Endothelial cell of umbilical vein (primary cell): ENCODE results near the gene XRCC1. TPM values are rescaled to one million over a fixed set of nuclear protein-coding genes. Genes with fewer than 3 reads are reported as not detected.

Source experiments
- BruUV-seq: library from RNA; stranded (reverse); fragments of 400-500 nt; replicated peaks from 2 replicates; lab custom pipeline; 2021; lab: Mats Ljungman, UMichigan
- CTCF ChIA-PET: fragments of 300-600, 350-600 bp; sonication (Branson Sonifier 250); formaldehyde crosslinking; loops from one replicate; lab custom pipeline; 2021; ENCODE audit warnings: antibody characterized with exemption, inconsistent platforms; lab: Charles Lee
- POLR2A ChIA-PET: fragments of 300-600, 350-600 bp; sonication (Branson Sonifier 250); formaldehyde crosslinking; loops from one replicate; lab custom pipeline; 2021; ENCODE audit warnings: antibody characterized with exemption, inconsistent platforms; lab: Charles Lee
- DNase-seq: peaks from one replicate; pipeline ENCODE4 v3.0.0-alpha.2; 2011; ENCODE audit warnings: low read depth, low spot score
- FAIRE-seq: peaks from 2 replicates; lab custom pipeline; 2011; peaks lifted over from hg19 to GRCh38; lab: Jason Lieb, UNC
- H2AFZ ChIP-seq: 2 replicates; pipeline ENCODE4 v1.6.0; 2012; ENCODE audit warnings: low read depth, low read length, control low read depth, inconsistent platforms
- H3K27ac ChIP-seq: 2 replicates; pipeline ENCODE4 v1.5.1; 2011; ENCODE audit warnings: low read depth, mild to moderate bottlenecking, control low read depth, low read length, moderate library complexity; ENCODE audit not compliant: insufficient read depth
- H3K27me3 ChIP-seq, 2 experiments: 2 replicates each; pipeline versions ENCODE4 v1.6.0 to v1.6.1; 2011; ENCODE audit warnings: low read length in 2 of 2, mixed read lengths in 1 of 2; ENCODE audit not compliant: control insufficient read depth in 2 of 2, insufficient read depth in 2 of 2
- H3K36me3 ChIP-seq, 2 experiments: 2 replicates in 1 of 2; 3 replicates in 1 of 2; pipeline ENCODE4 v1.5.1; 2011; ENCODE audit warnings: low read length in 2 of 2, mild to moderate bottlenecking in 1 of 2, moderate library complexity in 1 of 2; ENCODE audit not compliant: control insufficient read depth in 2 of 2, insufficient read depth in 2 of 2; ENCODE audit errors: extremely low read depth in 1 of 2
- H3K4me1 ChIP-seq: 3 replicates; pipeline ENCODE4 v1.5.1; 2011; ENCODE audit warnings: mild to moderate bottlenecking, low read length; ENCODE audit not compliant: control insufficient read depth, insufficient read depth; ENCODE audit errors: extremely low read depth
- H3K4me2 ChIP-seq: 2 replicates; pipeline ENCODE4 v1.6.1; 2011; ENCODE audit warnings: low read length, control low read depth, mixed read lengths; ENCODE audit not compliant: insufficient read depth
- H3K4me3 ChIP-seq, 3 experiments: fragments of 200-600 bp in 1 of 3; sonication (generic), shearing (Covaris generic) in 1 of 3; replicated peaks in 1 of 3; 2 replicates each; pipeline ENCODE4 v1.5.1; 2011 to 2016; ENCODE audit warnings: control low read depth in 3 of 3, low read length in 3 of 3, mild to moderate bottlenecking in 2 of 3, inconsistent platforms in 1 of 3, low read depth in 1 of 3, moderate library complexity in 1 of 3; ENCODE audit not compliant: insufficient read depth in 1 of 3
- H3K79me2 ChIP-seq: 2 replicates; pipeline ENCODE4 v1.6.0; 2012; ENCODE audit warnings: low read length, inconsistent platforms; ENCODE audit not compliant: control insufficient read depth, insufficient read depth
- H3K9ac ChIP-seq: replicated peaks from 2 replicates; pipeline ENCODE3; 2011; ENCODE audit warnings: low read length, control low read depth; ENCODE audit not compliant: insufficient read depth; ENCODE audit errors: extremely low read depth
- H3K9me1 ChIP-seq: replicated peaks from 3 replicates; pipeline ENCODE4 v1.6.0; 2011; ENCODE audit warnings: mild to moderate bottlenecking, low read length; ENCODE audit not compliant: control insufficient read depth, insufficient read depth; ENCODE audit errors: extremely low read depth
- H3K9me3 ChIP-seq: replicated peaks from 2 replicates; pipeline ENCODE4 v1.5.1; 2012; ENCODE audit warnings: low read length, inconsistent platforms; ENCODE audit not compliant: control insufficient read depth, insufficient read depth
- H4K20me1 ChIP-seq: replicated peaks from 2 replicates; pipeline ENCODE3; 2011; ENCODE audit warnings: mild to moderate bottlenecking, low read length; ENCODE audit not compliant: control insufficient read depth, insufficient read depth; ENCODE audit errors: extremely low read depth
- CTCF ChIP-seq, 2 donors: IDR thresholded peaks; 1 replicate in 1 of 2; 2 replicates in 1 of 2; pipeline ENCODE4 v1.5.1; 2011; ENCODE audit warnings: low read length in 2 of 2, mild to moderate bottlenecking in 2 of 2, moderate library complexity in 2 of 2, control low read depth in 1 of 2, inconsistent platforms in 1 of 2, low read depth in 1 of 2; ENCODE audit not compliant: insufficient read depth in 1 of 2; ENCODE audit errors: extremely low read depth in 1 of 2
- EZH2 ChIP-seq: IDR thresholded peaks from 2 replicates; pipeline ENCODE4 v1.6.1; 2012; ENCODE audit warnings: borderline replicate concordance, low read depth, mild to moderate bottlenecking, moderate library complexity, low read length, inconsistent platforms; ENCODE audit not compliant: severe bottlenecking
- FOS ChIP-seq: IDR thresholded peaks from 2 replicates; pipeline ENCODE4 v1.6.1; 2011; ENCODE audit warnings: mild to moderate bottlenecking, low read length, moderate library complexity, borderline replicate concordance; ENCODE audit not compliant: insufficient read depth
- GATA2 ChIP-seq: IDR thresholded peaks from 2 replicates; pipeline ENCODE4 v1.7.0; 2011; ENCODE audit warnings: low read depth, mild to moderate bottlenecking, moderate library complexity, mixed read lengths, low read length; ENCODE audit not compliant: insufficient read length, insufficient read depth
- MYC ChIP-seq: IDR thresholded peaks from one replicate; pipeline ENCODE4 v1.6.1; 2011; ENCODE audit warnings: mild to moderate bottlenecking, low read depth, low read length
- dilution Hi-C: fragments of 300-500 bp; cut with MboI; formaldehyde crosslinking; loops from one replicate; pipeline ENCODE4 v1.15.0; 2019; ENCODE audit warnings: low sequenced_read_pairs; ENCODE audit not compliant: extremely low pct_ligation_motif_present
- intact Hi-C: fragments of 100-400 bp; cut with micrococcal nuclease; formaldehyde crosslinking; loops from one replicate; pipeline ENCODE4 v1.10.0; 2022
- polyA plus RNA-seq, 4 experiments: library from polyadenylated mRNA; depleted of rRNA in 3 of 4; stranded (reverse) in 3 of 4; unstranded in 1 of 4; fragments of >200 nt; gene quantifications; 2 replicates each; pipeline versions ENCODE4 v1.2.1 to v1.2.3, GENCODE V29; 2011 to 2012; ENCODE audit warnings: missing spikeins in 1 of 4
- total RNA-seq: library from RNA; stranded (reverse); gene quantifications from 2 replicates; pipeline ENCODE4 v1.2.3, GENCODE V29; 2021

The XRCC1 gene
- total and polyA plus RNA-seq, 2 donors (not counting 3 experiments of a cell fraction or from before 2014, with no cell fraction given): 29.5 to 39.3 TPM

DNA sequence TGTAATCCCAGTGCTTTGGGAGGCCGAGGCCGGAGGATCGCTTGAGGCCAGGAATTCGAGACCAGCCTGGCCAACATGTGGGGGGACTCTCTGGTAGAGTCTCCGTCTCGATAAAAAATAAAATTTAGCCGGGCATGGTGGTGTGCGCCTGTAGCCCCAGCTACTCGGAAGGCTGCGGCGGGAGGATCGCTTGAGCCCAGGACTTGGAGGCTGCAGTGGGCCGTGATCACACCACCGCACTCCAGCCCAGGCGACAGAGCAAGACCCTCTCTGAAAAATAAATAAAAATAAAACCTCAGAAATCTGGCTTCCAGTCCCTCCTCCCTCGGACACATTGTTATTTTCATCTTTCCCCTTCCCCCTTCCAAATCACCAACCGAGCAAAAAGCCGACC is 20.3 kb upstream of the XRCC1 start:
- Histone ChIP-seq H4K20me1 (no peaks in the 10 kb centered on the region), H3K27ac (peak overlapping the region; percentile 71), H3K9me3 (no peaks in the 10 kb centered on the region), H3K79me2 (peaks cover 40% of the 10 kb centered on the region), H3K9ac (peak overlapping the region; percentile 94), H3K36me3 (peaks cover 12 to 28% of the 10 kb centered on the region in 2 experiments), H3K4me2 (peak overlapping the region; percentile 26), H3K4me1 (peaks cover 24% of the 10 kb centered on the region), H3K27me3 (no peaks in the 10 kb centered on the region), H3K9me1 (no peaks in the 10 kb centered on the region), H2AFZ (peak overlapping the region; percentile 2), H3K4me3 (peak overlapping the region; percentile 69 to 74 (median 72))
- FAIRE-seq (no peak), DNase-seq (no peak)
- ChIA-PET CTCF (interaction anchor here (0.6 to 5.7 kb wide), 18 partner anchors 10 to 214 kb away, joined by 3 to 158 read pairs (median 4); partner anchors contain the start of genes PINLYP, XRCC1 and ZNF575), POLR2A (interaction anchor here (0.7 to 0.9 kb wide), 2 partner anchors 36 to 73 kb away, joined by 3 to 6 read pairs; no protein-coding TSS in a partner anchor)
- dilution Hi-C loops (no loop called here), intact Hi-C loops (loop anchor here (1.0 kb wide), 1 partner anchor 148 kb away; no protein-coding TSS in a partner anchor)
- BruUV-seq: TSS peak; percentile 64
- TF ChIP-seq EZH2 (no peak), GATA2 (no peak)

DNA sequence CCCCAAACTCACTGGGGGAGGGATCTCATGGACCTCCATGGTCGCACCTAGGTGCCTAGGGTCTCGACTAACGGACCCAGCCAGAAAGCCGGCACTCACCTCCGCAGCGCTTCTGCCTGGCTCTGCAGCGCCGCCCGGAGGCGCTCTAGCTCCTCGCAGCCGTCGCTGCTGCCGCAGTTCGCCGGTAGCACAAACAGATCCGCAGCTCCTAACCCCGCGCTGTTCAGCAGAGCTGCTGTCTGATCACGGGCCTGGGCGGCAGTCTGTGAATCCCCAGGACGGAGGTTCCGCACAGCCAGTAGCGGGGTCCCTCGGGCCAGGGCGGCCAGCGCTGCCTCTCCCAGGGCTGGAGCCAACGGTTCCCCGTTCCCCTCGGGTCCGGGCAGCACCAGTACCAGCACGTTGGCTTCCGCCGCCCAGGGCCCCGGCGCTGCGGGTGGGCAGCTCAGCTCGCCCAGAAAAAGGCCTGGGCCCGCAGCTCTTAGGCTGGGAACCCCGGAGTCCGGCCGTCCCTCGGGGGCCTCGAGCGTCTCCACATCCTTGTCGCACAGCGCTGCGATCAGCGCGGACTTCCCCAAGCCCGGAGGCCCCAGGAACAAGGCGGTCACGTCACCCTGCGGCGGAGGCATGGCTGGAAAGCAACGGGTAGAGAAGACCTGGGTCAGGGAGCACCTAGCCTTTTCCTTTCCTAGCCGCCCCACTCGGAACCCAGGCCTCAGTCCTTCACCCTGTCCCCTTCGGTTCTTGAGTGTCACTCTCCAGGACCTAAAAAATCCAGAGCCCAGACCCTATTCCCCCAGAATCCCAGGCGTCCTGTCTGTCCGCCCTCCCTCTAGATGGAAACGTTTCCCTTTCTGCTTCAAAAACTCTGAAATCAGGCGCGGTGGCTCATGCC is 19.6 kb upstream of the XRCC1 start:
- ChIA-PET POLR2A (interaction anchor here (0.7 to 1.1 kb wide), 2 partner anchors 59 to 136 kb away, joined by 4 to 6 read pairs; no protein-coding TSS in a partner anchor), CTCF (interaction anchor here (0.8 to 5.7 kb wide), 28 partner anchors 9 to 215 kb away, joined by 3 to 158 read pairs (median 5); partner anchors contain the start of genes PINLYP, XRCC1 and ZNF575)
- peak overlapping the region; percentile 26 for H3K4me2 ChIP-seq
- H3K9ac ChIP-seq: peak overlapping the region; percentile 94
- TF ChIP-seq FOS (no peak), MYC (no peak), CTCF (IDR thresholded peaks at IDR 0.05; ENCODE audit: extremely low read depth in 1 of 2, insufficient read depth in 1 of 2, low read depth in 1 of 2, low read length in 2 of 2) (peak; percentile 90 to 98), EZH2 (no peak)
- H2AFZ ChIP-seq: peak overlapping the region; percentile 11
- intact Hi-C loops (loop anchor here (1.0 kb wide), 1 partner anchor 148 kb away; no protein-coding TSS in a partner anchor), dilution Hi-C loops (no loop called here)
- H3K27ac ChIP-seq: peak overlapping the region; percentile 71
- H3K9me3 ChIP-seq: no peaks in the 10 kb centered on the region
- H3K36me3 ChIP-seq: peaks cover 12 to 29% of the 10 kb centered on the region in 2 experiments
- DNase-seq: peak; percentile 72
- peaks cover 40% of the 10 kb centered on the region for H3K79me2 ChIP-seq
- BruUV-seq: no TSS peak
- no peaks in the 10 kb centered on the region for H4K20me1 ChIP-seq
- no peaks in the 10 kb centered on the region for H3K27me3 ChIP-seq
- peak overlapping the region; percentile 69 to 74 (median 72) for H3K4me3 ChIP-seq
- peaks cover 24% of the 10 kb centered on the region for H3K4me1 ChIP-seq
- no peak for FAIRE-seq
- H3K9me1 ChIP-seq: no peaks in the 10 kb centered on the region
